SK-N-MC (cell line): Measurements from ENCODE around the gene TTC7B.

Experiments
- DNase-seq: peaks from one replicate; pipeline ENCODE4 v3.0.0-alpha.2; 2011; ENCODE audit warnings: low read depth, low spot score
- H3K27ac ChIP-seq: fragments of 200-600 bp; sonication (generic); 2 replicates; pipeline ENCODE4 v1.5.1; 2016; ENCODE audit warnings: mixed run types
- H3K36me3 ChIP-seq: fragments of 200-600 bp; sonication (generic); 2 replicates; pipeline ENCODE4 v1.6.1; 2017; ENCODE audit warnings: antibody characterized with exemption, low read length, mixed read lengths; ENCODE audit not compliant: insufficient read depth
- H3K4me3 ChIP-seq: fragments of 200-600 bp; sonication (generic); 2 replicates; pipeline ENCODE4 v1.5.1; 2016
- H3K9ac ChIP-seq: fragments of 200-600 bp; sonication (generic); 2 replicates; pipeline ENCODE4 v1.8.0; 2017; ENCODE audit warnings: mixed run types, mixed read lengths; ENCODE audit not compliant: insufficient read length
- H3K9me3 ChIP-seq: fragments of 200-600 bp; sonication (generic); 2 replicates; pipeline ENCODE4 v1.6.1; 2017; ENCODE audit warnings: low read depth, mild to moderate bottlenecking, antibody characterized with exemption, low read length, moderate library complexity, mixed read lengths
- EZH2 ChIP-seq: fragments of 200-600 bp; sonication (generic); IDR thresholded peaks from one replicate; pipeline ENCODE4 v1.6.1; 2017; ENCODE audit warnings: antibody characterized with exemption
- FOXP2 ChIP-seq: optimal IDR thresholded peaks from 2 replicates; pipeline ENCODE3; 2011; ENCODE audit warnings: mild to moderate bottlenecking, moderate library complexity; ENCODE audit not compliant: insufficient read depth; ENCODE audit errors: extremely low read length, control extremely low read depth
- POLR2AphosphoS5 ChIP-seq: IDR thresholded peaks from 2 replicates; pipeline ENCODE4 v1.6.1; 2012; ENCODE audit warnings: mild to moderate bottlenecking, low read depth, low read length, borderline replicate concordance

Gene TTC7B

DNA sequence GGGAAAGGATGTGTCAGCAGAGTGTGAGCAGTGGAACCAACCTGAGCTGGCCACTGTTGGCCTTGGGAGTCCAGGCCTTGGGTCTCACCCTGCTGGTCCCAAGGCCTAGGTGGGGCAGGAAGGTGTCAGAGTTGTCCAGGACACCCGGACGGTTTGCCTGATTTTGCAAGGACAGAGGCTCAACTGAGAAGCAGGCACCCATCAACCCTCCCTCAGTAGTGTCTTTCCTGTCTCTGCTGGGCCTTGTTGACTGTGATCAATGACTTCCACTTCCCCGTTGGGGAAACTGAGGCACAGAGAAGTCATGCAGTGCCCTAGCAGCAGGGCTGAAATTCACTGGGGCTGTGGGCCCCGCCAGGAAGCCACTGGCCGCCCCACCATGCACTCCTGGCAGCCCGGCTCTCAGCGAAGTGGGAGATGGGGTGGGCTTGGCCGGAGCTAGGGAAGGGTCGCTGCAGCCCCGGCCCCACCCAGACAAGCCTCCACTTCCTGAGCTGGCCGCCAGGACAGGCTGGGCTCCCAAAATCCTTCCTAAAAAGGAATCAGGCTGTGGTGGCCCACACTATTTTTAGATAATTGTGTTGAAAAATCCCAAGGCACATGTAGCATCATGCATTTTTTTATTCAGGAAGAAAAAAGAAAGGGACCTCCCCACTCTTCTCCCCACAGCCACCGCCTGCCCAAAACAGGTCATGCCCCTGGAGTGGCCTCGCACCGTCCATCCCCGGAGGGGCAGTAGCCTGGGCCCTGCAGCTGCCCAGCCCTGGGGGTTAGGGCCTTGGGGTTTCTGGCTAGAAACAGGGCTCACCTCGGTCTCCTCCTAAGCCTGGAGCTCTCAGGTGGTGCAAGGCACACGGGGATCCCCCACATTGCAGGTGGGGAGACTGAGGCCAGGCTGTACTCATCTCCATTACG is 292.0 kb downstream of the TTC7B start:
- Histone ChIP-seq H3K36me3 (no peaks in the 10 kb centered on the region), H3K9me3 (no peaks in the 10 kb centered on the region), H3K9ac (no peak overlapping the region), H3K4me3 (no peak overlapping the region), H3K27ac (no peak overlapping the region)
- no peak for DNase-seq
- TF ChIP-seq POLR2AphosphoS5 (no peak), FOXP2 (no peak), EZH2 (no peak)

- H3K4me3 ChIP-seq: no peak overlapping the region
- DNase-seq: no peak
- H3K9me3 ChIP-seq: no peaks in the 10 kb centered on the region
- H3K27ac ChIP-seq: no peak overlapping the region
- H3K9ac ChIP-seq: no peak overlapping the region
- TF ChIP-seq FOXP2 (no peak), POLR2AphosphoS5 (no peak), EZH2 (no peak)
- H3K36me3 ChIP-seq: no peaks in the 10 kb centered on the region
Observed at GRCh38 chr14:90523544-90523943, 292.7 kb downstream of the TTC7B start.

GRCh38 chr14:90522571-90523191 is 293.5 kb downstream of the TTC7B start:
- DNase-seq: no peak
- H3K4me3 ChIP-seq: no peak overlapping the region
- TF ChIP-seq POLR2AphosphoS5: no peak
- TF ChIP-seq FOXP2: no peak
- TF ChIP-seq EZH2: no peak

GRCh38 chr14:90521930-90522483 is 294.2 kb downstream of the TTC7B start:
- no peak overlapping the region for H3K9ac ChIP-seq
- no peak overlapping the region for H3K4me3 ChIP-seq
- H3K36me3 ChIP-seq: no peaks in the 10 kb centered on the region
- no peak for DNase-seq
- TF ChIP-seq POLR2AphosphoS5 (no peak), EZH2 (no peak), FOXP2 (no peak)
- H3K9me3 ChIP-seq: no peaks in the 10 kb centered on the region
- H3K27ac ChIP-seq: no peak overlapping the region

More at GRCh38 chr14:90522571-90523191, 293.5 kb downstream of the TTC7B start:
- no peak overlapping the region for H3K9ac ChIP-seq
- no peaks in the 10 kb centered on the region for H3K9me3 ChIP-seq
- no peak overlapping the region for H3K27ac ChIP-seq
- no peaks in the 10 kb centered on the region for H3K36me3 ChIP-seq

DNA sequence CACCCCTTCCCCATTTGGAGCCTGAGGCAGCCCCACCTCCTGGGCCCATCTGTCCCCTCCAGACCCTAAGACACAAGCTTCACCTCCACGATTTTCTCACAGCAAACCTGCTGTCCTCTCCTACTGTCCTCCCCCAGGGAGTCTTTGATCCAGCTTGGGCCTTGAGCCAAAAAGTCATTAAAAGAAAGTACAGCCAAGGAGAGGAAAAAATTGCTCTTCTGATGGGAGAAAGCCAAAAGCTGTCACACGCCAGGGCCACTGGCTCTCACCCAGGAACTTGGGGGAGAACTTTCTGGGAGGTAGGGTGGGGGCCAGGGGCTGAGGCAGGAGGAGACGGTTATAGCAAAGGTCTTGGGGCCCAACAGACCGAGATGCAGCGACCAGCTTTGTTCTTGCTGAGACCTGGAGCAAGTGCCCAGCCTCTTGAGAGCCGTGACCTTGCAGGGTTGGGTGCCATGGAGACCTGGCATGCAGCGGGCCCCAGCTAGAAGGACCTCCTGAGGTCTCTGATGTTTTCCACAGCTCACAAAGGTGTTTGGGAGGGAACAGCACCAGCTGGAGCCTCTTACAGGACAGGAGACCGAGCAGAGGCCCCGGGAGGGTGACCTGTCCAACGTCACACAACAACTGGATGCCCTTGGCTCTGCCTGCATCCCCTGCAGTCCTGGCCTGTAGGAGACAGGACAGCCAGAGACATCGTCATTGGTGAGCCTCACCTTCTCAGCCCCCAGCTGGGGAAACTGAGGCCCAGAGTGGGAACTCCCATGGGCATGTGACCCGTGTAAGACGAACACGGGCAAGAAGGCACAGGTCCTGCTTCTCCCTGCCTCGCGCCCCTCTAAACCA is 294.9 kb downstream of the TTC7B start:
- Histone ChIP-seq H3K36me3 (no peaks in the 10 kb centered on the region), H3K27ac (no peak overlapping the region), H3K9ac (no peak overlapping the region), H3K9me3 (no peaks in the 10 kb centered on the region), H3K4me3 (no peak overlapping the region)
- TF ChIP-seq EZH2 (no peak), FOXP2 (no peak), POLR2AphosphoS5 (no peak)
- DNase-seq: no peak

GRCh38 chr14:90520326-90520725 is 295.9 kb downstream of the TTC7B start:
- Histone ChIP-seq H3K36me3 (no peaks in the 10 kb centered on the region), H3K27ac (no peak overlapping the region), H3K9me3 (no peaks in the 10 kb centered on the region), H3K4me3 (no peak overlapping the region), H3K9ac (no peak overlapping the region)
- DNase-seq: no peak
- TF ChIP-seq POLR2AphosphoS5 (no peak), EZH2 (no peak), FOXP2 (no peak)

DNA sequence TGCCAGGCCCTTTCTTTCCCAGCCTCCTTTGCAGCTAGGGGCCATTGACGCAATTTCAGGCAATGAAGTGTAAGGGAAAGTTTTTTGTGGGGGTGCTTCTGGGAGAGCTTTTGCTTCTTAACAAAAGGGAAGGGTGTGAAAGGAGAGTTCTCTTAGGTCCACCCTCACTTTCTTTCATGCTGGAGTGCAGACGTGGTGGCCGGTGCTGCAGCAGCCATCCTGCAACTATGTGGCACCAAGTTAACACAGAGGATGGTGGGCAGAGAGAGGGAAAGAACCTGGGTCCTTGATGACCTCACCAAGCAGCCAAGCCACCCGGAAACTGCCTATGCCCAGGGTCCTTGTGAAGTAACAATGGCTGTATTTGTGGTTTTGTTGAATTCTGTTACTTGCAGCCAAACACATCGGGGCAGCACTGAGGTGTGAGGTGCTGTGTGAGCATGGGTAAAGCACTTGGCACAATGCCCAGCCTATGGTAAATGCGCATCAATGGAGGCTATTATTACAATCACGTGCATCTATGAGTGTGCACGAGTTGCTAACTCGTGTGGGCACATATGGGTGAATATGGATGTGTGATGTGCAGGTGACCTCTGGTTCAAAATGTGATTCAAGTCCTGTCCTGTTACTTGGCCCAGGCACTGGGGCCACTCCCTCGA is 296.8 kb downstream of the TTC7B start:
- DNase-seq: no peak
- no peaks in the 10 kb centered on the region for H3K9me3 ChIP-seq
- no peak overlapping the region for H3K4me3 ChIP-seq
- H3K27ac ChIP-seq: no peak overlapping the region
- TF ChIP-seq FOXP2: no peak
- TF ChIP-seq POLR2AphosphoS5: no peak
- TF ChIP-seq EZH2: no peak
- H3K9ac ChIP-seq: no peak overlapping the region
- no peaks in the 10 kb centered on the region for H3K36me3 ChIP-seq
